ENCODE data around the gene RELT. TPM values are rescaled to one million over a fixed set of nuclear protein-coding genes. Genes with fewer than 3 reads are reported as not detected.
A peak's percentile ranks its signal among the peaks of the same experiment; 100 is the strongest.

RELT gene
- total and polyA plus RNA-seq, 9 of the 15 experiments (the other 6 are each of a cell fraction or from before 2014, with no cell fraction given): 1.1 to 20.2 (median 7.4) TPM

DNA sequence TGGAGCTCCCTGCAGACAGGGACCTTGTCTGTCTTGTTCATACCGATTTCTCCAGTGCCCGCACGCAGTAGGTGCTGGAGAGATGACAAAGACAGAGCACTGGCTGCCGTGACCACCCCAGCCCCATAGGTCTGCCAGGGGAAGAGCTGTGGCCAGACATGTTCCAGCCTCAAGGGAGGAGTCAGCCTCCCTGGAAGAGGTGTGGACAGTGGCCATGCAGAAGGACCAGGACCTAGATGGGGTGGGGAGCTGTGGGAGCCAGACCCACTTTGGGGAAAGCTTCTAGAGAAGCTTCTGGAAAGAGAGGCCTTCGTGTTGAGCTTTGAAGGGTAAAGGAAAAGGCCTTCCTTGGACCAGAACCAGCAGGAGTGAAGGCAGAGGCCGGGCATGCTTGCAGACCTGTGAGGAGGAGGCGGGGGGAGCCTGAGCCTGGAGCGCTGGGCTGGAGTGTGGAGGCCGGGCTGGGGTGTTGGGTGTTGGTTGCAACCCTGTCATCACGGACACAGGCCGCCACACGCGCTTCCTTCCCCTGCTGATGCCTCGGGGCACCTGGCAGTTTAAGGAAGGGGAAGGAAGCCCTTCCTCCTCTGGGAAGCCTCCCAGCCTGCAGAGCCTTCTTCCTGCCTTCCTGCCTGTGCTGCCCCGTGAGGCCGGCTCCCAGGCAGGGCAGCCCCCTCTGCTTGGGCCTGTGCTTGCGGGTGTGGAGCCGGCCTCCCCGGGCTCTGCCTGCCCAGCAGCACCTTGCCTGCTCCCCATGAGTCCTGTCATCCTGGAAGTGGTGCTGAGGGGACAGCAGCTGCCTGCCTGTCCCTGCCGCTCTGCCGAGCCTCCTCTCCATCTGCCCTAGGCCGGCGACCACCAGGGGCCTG, 12.3 kb downstream of the RELT start:
- peak overlapping the region in 1 of 2 experiments; percentile 83; a peak in 2 of 4 replicates for H3K9ac ChIP-seq (ENCODE audit: insufficient read depth in 1 of 2, low read depth in 2 of 2, low read length in 2 of 2)
- H3K9me3 ChIP-seq (replicated peaks; ENCODE audit: control insufficient read depth, insufficient read depth, low read depth, low read length): no peaks in the 10 kb centered on the region
- peaks cover 36% of the 10 kb centered on the region for H4K20me1 ChIP-seq (replicated peaks; ENCODE audit: control insufficient read depth, insufficient read depth, low read length)
- H3K4me3 ChIP-seq: no peak overlapping the region
- no peak overlapping the region for H2AFZ ChIP-seq (ENCODE audit: low read depth, low read length)
- no peak for ATAC-seq
- BruUV-seq (replicated peaks): no TSS peak
- intact Hi-C loops (cut with micrococcal nuclease) (no loop called here), in situ Hi-C loops (cut with MboI) (no loop called here)
- peaks cover 55% of the 10 kb centered on the region; the same call in 2 of the 3 replicates for H3K36me3 ChIP-seq (ENCODE audit: control insufficient read depth, insufficient read depth, low read length)
- TF ChIP-seq, protein P1, sequence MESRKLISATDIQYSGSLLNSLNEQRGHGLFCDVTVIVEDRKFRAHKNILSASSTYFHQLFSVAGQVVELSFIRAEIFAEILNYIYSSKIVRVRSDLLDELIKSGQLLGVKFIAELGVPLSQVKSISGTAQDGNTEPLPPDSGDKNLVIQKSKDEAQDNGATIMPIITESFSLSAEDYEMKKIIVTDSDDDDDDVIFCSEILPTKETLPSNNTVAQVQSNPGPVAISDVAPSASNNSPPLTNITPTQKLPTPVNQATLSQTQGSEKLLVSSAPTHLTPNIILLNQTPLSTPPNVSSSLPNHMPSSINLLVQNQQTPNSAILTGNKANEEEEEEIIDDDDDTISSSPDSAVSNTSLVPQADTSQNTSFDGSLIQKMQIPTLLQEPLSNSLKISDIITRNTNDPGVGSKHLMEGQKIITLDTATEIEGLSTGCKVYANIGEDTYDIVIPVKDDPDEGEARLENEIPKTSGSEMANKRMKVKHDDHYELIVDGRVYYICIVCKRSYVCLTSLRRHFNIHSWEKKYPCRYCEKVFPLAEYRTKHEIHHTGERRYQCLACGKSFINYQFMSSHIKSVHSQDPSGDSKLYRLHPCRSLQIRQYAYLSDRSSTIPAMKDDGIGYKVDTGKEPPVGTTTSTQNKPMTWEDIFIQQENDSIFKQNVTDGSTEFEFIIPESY (CRISPR knock-in tag; IDR thresholded peaks at IDR 0.05): peak; percentile 92
- TF ChIP-seq KLF10 (CRISPR knock-in tag; IDR thresholded peaks at IDR 0.05): no peak
- TF ChIP-seq CBFB (CRISPR knock-in tag; IDR thresholded peaks at IDR 0.05): no peak
- peak; percentile 27 for TF ChIP-seq ZFP36 (IDR thresholded peaks at IDR 0.05; ENCODE audit: low read depth, low read length, partially characterized antibody)
- H3K9me1 ChIP-seq (ENCODE audit: control insufficient read depth, insufficient read depth, low read length): peaks cover 12% of the 10 kb centered on the region
- 75% methylated on average over 18 of the region's 23 CpGs for WGBS (ENCODE audit: insufficient coverage, low coverage, missing lambda C conversion rate)
- peaks cover 33 to 85% of the 10 kb centered on the region in 2 experiments for H3K4me1 ChIP-seq (replicated peaks in 1 of 2; ENCODE audit: control insufficient read depth in 2 of 2, insufficient read depth in 2 of 2, low read length in 2 of 2)
- no peak for DNase-seq (ENCODE audit: extremely low read depth in 1 of 4, low spot score in 3 of 4)
- ChIA-PET CTCF (ENCODE audit: low intra/inter-chr PET ratio) (no interaction called here), POLR2A (interaction anchor here (0.6 to 1.0 kb wide), 3 partner anchors 12 to 44 kb away, joined by 3 read pairs; no protein-coding TSS in a partner anchor)
- no peaks in the 10 kb centered on the region for H3K27me3 ChIP-seq (ENCODE audit: control insufficient read depth in 2 of 2, insufficient read depth in 2 of 2, low read length in 2 of 2)
- no peak overlapping the region for H3K27ac ChIP-seq (ENCODE audit: extremely low read depth, low read depth, low read length)
- no peak overlapping the region for H3K4me2 ChIP-seq (ENCODE audit: insufficient read depth, low read length)
- H3K79me2 ChIP-seq (ENCODE audit: control insufficient read depth, insufficient read depth, low read length): peaks cover 50% of the 10 kb centered on the region
- no peak for FAIRE-seq

Measured in K562 (cell line).